Measurements from ENCODE around the gene HK3.

DNA sequence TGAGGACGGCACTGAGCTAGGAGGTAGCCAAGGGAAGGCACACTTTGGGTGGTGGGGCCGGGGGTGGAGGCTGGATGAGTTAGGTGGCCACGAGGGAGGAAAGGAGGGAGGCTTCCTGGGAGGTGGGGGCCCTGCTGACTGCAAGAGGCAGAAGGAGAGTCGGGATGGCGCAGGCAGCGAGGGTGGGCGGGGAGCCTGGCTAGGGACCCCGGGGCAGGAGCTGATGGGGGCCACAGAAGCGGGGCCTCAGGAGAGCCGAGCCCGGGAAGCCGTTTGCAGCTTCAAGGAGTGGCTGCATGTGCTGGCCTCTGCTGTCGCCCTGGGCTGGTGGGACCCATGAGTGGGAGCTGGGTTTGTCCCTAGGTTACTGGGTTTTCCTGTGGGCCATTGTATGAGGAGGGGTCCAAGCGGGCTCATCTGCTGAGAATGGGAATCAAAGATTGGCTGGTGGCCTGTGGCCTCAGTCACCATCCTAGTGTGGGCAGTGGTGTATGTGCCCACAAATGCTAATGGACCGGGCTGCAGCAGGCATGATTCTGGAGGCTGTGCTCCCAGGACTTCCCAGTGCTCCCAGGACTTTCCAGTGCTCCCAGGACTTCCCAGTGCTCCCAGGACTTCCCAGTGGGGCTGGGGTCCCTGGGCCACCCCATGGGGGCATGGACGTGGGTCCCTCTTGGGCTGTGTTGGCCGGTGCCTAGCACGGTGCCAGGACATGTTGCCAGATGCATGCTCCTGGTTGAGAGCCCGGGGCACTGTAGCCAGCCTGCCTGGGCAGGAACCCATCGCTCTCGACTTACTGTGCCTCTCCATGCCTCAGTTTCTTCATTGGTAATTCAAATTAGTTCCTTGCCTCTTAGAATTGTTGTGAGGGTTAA is 48.5 kb downstream of the HK3 start:
- TF ChIP-seq, protein P1, sequence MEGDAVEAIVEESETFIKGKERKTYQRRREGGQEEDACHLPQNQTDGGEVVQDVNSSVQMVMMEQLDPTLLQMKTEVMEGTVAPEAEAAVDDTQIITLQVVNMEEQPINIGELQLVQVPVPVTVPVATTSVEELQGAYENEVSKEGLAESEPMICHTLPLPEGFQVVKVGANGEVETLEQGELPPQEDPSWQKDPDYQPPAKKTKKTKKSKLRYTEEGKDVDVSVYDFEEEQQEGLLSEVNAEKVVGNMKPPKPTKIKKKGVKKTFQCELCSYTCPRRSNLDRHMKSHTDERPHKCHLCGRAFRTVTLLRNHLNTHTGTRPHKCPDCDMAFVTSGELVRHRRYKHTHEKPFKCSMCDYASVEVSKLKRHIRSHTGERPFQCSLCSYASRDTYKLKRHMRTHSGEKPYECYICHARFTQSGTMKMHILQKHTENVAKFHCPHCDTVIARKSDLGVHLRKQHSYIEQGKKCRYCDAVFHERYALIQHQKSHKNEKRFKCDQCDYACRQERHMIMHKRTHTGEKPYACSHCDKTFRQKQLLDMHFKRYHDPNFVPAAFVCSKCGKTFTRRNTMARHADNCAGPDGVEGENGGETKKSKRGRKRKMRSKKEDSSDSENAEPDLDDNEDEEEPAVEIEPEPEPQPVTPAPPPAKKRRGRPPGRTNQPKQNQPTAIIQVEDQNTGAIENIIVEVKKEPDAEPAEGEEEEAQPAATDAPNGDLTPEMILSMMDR (conservative IDR thresholded peaks at IDR 0.05 in 1 of 2, IDR thresholded peaks at IDR 0.05 in 1 of 2; ENCODE audit: extremely low read depth in 1 of 2, insufficient read depth in 1 of 2, low read depth in 1 of 2, low read length in 2 of 2) = no peak
- no peak for TF ChIP-seq EZH2 (IDR thresholded peaks at IDR 0.05; ENCODE audit: borderline replicate concordance, low read length)

All from mammary epithelial cell (primary cell).